ENCODE measurements around the gene NCOA7. TPM values are rescaled to one million over a fixed set of nuclear protein-coding genes. Genes with fewer than 3 reads are reported as not detected.
A peak's percentile ranks its signal among the peaks of the same experiment; 100 is the strongest.
"Not testable (repeated sequence)": the region's sequence is repeated elsewhere in the genome, so short reads cannot be mapped to it uniquely, and the experiment has no call there.

The NCOA7 gene
- total RNA-seq, 1 donor from 2014 or later, result 12.5 TPM

DNA sequence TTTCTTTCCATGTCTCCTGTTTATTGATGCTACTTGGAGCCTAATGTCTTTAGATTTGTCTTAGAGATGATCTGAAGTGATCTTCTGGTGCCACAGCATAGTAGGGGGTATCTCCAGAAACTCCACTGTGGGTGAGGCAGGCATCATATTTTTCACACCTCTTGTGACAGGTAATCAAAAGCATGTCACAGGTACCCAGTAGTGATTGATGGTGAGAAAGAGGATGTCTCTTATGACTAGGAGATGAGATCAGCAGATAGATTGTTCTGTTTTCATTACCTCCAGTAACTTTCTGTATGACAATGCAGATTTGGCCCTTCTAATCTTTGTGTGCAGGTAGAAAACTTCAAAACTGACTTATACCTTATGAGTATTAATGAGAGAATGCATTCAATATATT lies 13.5 kb downstream of the NCOA7 start:
- DNase-seq (ENCODE audit: missing footprints) (no peak), ATAC-seq (no peak)
- intact Hi-C loops (cut with DNase I), result no loop called here

DNA sequence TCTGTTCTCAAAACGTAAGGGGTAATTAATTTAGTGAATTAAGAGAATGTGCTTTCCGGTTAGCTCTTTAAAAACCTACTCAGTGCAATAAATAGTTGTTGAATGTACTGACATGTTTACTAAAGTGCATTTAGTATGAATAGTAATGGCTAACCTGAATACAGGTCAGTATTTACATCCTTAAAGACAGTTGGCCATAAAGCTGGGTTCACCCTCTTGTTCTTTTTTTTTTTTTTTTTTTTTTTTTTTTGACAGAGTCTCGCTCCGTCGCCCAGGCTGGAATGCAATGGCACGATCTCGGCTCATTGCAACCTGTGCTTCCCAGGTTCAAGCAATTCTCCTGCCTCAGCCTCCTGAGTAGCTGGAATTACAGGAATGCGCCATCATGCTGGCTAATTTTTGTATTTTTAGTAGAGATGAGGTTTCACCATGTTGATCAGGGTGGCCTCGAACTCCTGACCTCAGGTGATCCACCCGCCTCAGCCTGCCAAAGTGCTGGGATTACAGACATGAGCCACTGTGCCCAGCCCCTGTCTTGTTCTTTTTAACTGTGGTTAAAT lies 14.2 kb downstream of the NCOA7 start:
- DNase-seq (ENCODE audit: missing footprints); ATAC-seq; intact Hi-C loops (cut with DNase I): not testable (repeated sequence)

DNA sequence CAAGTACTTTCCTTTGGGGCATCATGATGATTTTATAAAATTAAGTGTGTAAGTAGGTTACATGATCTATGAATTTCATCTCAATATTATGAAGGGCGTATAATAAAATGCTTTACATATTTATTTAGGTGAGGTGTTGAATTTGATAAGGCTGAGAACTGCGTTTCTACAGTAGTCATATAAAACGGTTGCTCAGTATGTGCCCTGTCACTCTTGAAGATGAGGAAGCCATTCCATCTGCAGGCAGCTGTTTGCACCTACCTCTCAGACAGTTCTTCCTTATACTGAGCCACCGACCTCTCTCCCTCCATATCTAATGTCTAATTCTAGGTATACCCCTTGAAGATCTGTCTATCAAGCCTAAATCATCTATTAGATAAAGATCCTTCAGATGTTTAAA lies 16.1 kb downstream of the NCOA7 start:
- intact Hi-C loops (cut with DNase I), result no loop called here
- ATAC-seq, result no peak
- DNase-seq (ENCODE audit: missing footprints), result no peak

DNA sequence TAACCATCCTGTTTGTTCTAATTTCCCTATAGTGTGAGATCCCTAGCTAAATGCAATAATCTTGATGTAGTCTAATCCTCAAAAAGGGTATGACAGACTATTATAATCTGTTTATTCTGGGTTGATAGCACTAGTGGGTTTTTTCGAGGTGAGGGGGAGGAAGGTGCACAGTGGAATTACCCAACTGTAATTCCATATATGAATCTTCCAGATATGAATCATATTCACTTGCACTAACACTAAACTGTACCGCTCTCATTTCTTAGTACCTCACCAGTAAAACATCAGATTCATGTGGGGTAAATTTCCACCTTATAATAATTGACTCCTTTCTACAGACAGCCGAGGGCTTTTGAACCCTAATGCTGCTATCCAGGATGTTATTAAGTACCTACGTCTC lies 16.5 kb downstream of the NCOA7 start:
- DNase-seq (ENCODE audit: missing footprints) (no peak), ATAC-seq (no peak)
- intact Hi-C loops (cut with DNase I), result no loop called here

DNA sequence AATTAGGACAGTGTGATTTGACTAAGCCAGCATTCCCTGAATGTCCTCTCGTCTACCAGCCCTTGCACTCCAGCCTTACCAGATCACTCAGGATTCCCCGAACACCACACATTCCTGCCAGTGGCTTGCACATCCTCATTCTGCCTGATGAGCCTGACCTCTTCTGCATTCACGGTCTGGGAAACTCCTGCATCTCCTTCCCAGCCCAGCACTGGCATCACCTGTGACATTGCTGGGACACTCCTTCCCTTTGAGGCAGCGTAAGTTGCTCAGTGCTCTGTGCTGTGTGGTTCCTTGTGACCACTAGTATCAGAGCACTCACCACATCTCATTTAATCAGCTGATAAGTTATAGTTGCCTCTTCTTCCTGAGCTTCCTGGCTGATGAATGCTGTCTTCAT lies 17.3 kb downstream of the NCOA7 start:
- ATAC-seq, result no peak
- intact Hi-C loops (cut with DNase I), result no loop called here
- DNase-seq (ENCODE audit: missing footprints), result no peak

DNA sequence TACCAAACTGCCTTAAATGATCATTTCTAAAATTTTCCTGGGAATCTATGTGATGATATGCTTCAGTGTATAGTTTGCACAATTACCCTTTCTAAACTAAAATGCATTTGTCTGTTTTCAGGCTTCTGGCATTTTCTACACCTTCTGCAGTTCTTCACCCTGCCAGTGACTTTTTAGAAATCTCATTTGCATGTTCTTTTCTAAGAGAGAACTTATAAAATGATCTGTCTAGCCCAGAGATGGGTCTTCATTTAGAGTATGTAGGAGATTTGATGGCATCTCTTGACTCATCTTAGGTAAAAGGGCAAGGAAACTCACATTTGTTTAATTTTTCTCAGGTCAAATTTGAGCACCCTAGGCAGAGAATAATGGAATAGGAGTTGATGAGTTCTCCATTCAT lies 17.8 kb downstream of the NCOA7 start:
- intact Hi-C loops (cut with DNase I), result no loop called here
- no peak for ATAC-seq
- no peak for DNase-seq (ENCODE audit: missing footprints)

DNA sequence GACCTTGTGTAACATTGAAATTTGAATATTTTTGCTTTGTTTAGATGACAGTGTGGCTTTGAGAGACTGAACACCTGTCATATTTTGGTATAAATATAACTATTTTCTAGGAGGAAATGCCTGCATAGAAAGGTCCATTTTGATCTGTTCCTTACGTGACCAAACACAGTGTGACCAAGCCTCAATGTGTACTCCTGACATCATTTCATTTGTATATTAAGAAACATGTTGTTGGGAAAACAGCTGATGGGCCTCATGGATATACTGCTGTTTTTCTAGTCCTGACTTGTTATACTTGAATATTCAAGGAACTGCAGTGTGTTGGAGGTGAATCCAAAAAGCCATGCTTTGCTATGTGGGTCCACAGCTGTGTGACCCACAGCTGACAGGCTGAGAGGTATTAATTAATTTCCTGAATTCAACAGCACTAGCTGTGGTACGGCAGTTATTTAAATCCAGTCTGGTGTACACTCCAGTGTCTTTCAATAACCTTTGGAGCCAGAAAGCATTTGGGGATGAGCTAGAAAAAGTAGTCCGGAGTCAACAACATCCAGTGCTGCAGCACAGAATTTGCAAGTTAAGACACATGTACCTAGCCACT lies 18.9 kb downstream of the NCOA7 start:
- intact Hi-C loops (cut with DNase I), result no loop called here
- ATAC-seq (no peak), DNase-seq (ENCODE audit: missing footprints) (no peak)

DNA sequence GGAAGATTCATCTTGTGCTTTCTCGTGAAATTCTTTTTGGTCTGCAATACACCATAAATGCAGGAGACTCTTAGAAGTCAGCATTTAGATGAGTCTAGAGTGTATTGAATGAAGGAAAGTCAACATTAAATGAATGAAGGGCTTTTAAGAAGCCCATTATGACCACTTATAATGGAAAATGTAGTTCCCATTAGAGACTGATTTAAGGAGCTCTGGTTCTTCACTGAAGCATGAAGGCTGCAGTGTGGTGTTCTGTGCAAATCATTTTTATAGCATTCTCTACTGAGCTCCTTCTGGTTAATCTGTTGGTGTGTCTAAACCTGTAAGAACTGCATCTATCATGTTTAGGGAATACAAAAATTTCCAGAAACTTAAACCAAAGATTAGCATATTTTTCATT lies 19.7 kb downstream of the NCOA7 start:
- intact Hi-C loops (cut with DNase I), result no loop called here
- no peak for DNase-seq (ENCODE audit: missing footprints)
- ATAC-seq, result no peak

DNA sequence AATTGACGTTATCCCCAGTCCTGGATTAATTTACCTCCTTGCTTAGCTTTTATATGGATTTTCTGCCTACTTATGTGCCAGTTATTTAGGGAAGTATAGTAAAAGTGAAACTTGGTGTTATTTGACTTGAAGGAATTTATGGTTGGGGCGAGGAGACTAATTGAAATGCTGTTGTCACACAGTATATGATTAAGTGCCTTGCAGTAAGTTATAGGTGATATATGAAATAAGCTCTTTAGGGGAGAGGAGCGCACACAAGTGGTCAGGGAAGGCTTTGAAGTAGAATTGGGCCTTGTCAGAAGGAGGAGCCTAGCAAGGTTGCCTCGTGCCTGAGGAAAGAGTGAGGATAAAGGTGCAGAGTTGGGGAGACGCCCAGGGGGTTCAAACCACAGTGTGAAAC lies 20.5 kb downstream of the NCOA7 start:
- intact Hi-C loops (cut with DNase I), result no loop called here
- DNase-seq (ENCODE audit: missing footprints), result no peak
- no peak for ATAC-seq

DNA sequence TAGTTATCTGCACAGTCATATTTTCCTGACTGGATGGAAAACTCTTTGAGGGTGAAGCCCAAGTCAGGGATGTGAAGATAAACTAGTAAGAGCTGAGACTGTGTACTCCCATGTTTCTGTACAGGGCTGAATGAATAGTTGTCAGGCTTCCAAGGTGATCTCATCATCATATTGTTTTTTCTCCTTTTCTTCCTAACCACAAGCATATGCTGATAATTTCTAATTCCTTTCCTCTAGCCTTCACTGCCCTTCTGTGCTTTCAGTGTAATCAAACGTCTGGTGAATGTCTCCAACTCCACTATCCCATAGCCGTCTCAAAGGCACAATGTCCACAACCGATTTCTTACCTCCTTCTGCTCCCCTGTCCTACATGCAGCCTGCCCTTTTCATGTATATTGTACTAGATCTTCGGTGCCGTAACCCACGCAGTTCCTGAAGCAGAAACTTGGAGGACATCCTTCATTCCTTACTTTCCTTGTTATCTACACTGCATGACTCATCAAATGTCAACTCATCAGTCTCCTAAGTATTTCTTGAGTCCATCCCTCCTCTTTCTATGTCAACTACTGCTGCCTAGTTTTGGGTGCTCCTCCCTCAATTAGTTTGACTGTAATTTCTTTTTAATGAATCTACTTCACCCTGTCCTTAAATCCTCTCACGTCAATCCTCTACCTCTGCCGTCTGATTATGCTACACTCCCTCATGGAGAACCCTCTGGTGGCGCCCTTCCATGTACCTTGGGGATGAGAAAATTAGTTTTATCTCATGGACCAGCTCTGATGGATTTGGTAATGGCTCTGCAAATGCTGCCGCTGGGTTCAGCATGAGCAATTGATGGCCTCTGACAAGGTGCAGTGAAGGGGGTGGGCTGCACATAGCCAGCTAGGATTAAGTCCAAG lies 21.9 kb downstream of the NCOA7 start:
- intact Hi-C loops (cut with DNase I), result no loop called here
- DNase-seq (ENCODE audit: missing footprints), result no peak
- ATAC-seq, result peak; percentile 82

DNA sequence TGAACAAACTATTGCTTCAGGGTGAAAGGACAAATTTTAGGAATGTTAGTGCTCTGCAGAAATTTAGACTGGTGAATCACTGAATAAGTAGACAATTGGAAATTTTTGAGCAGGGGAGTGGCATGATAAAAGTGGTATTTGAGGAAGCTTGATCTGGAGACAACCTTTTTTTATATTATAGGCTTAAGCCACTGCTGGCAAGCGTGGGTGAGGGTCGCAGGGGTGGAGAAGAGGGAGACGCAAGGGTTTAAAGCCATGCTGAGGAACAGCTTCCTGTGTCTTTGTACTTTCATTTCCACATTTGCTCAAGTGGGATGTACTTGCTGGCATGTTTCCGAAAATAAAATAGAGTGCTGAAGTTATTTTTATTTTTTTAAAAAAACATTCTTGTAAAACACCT lies 23.7 kb downstream of the NCOA7 start:
- intact Hi-C loops (cut with DNase I), result no loop called here
- ATAC-seq (no peak), DNase-seq (ENCODE audit: missing footprints) (no peak)

DNA sequence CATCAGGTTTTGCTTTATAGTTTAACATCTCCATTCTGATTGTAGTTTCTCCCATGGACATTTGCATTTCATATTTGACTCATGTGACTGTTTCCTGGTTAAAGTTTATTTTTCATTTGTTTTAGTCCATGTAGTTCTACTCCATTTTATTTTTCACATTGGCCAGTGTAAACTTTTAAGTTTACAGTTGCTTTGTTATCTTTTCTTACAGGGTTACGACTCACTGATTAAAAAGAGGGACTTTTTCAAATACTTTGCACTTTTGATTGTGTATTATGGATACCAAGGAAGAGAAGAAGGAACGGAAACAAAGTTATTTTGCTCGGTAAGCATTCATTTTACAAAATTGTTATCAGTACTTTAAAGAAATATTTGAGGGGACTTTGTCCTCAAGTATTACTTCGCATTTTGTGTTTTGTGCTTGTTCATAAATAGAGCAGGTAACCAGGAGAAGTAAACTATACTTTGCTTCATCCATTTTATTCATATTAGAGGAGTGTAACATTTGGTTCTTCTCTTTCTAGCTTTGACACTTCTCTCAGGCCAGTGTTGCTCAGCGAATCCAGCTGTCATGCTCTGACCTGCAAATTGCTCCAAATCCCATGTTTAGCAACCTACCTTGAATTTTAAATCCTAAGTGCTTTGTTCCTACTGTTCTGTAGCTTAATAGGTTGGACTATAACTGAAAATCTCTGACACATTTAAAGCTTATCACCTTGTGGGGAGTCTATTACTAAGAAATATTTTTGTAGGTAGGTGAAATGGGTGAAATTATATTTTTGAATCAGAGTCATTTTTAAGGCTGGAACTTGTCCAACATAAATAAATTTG lies 24.5 kb downstream of the NCOA7 start:
- no peak for ATAC-seq
- DNase-seq (ENCODE audit: missing footprints), result no peak
- intact Hi-C loops (cut with DNase I), result no loop called here

DNA sequence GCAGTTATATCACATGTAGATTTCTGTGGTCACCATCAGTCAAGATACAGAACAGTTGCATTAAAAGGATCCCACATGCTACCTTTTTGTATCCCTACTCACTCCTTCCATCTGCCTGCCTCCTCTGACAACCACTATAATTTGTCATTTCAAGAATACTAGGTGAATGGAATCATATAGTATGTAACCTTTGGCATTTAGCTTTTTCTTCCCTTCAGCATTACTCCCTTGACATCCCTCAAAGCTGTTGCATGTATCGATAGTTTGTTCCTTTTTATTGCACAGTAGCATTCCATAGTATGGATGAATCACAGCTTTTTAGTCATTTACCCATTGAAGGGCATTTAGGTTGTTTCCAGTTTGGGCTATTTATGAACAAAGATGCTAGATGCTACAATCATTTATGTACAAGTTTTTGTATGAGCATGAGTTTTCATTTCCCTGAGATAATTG lies 26.1 kb downstream of the NCOA7 start:
- DNase-seq (ENCODE audit: missing footprints), result no peak
- intact Hi-C loops (cut with DNase I), result no loop called here
- no peak for ATAC-seq

DNA sequence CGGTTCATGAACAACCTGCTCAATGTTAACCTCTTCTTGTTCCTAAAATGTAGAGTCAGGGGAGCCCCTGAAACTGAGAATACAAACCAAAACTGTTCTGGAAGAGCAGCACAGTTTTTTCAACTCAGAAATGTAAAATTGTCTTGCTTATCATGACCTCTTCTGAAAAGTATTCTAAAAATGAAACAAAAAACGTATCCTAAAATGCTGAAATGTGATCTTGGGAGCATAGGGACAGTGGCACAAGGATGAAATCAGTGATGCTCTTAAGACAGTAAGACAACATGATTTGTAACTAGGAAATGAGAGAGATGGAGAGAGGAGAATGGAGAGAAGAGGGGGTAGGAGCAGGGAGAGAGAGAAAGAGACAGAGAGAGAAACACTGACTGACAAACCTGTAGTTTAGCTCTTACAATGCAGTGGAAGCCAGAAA lies 27.5 kb downstream of the NCOA7 start:
- DNase-seq (ENCODE audit: missing footprints) (no peak), ATAC-seq (peak; percentile 24)
- intact Hi-C loops (cut with DNase I), result no loop called here

DNA sequence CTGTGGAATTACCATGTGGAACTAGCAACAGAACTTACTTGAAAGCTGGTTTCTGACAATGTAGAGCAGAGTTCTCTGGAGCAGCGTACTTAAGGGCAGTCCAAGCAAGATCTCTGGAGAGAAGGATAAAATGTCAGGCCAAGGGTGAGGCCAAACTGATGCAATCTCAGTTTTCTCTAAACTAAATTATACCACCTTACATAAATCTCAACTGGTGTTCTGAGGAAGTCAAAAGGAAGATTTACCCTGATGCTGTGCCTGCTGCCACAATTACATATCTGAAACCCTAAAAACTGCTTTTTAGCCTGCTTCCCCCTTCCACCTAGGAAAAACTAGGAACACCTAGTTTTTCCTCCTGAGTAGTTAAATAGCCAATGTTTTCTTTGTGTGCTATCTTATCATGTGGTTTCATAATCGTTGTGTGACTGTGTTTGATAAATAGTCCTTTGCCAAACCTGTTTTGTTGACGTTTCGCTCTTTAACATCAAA lies 28.1 kb downstream of the NCOA7 start:
- peak; percentile 91 for ATAC-seq
- intact Hi-C loops (cut with DNase I), result no loop called here
- no peak for DNase-seq (ENCODE audit: missing footprints)

DNA sequence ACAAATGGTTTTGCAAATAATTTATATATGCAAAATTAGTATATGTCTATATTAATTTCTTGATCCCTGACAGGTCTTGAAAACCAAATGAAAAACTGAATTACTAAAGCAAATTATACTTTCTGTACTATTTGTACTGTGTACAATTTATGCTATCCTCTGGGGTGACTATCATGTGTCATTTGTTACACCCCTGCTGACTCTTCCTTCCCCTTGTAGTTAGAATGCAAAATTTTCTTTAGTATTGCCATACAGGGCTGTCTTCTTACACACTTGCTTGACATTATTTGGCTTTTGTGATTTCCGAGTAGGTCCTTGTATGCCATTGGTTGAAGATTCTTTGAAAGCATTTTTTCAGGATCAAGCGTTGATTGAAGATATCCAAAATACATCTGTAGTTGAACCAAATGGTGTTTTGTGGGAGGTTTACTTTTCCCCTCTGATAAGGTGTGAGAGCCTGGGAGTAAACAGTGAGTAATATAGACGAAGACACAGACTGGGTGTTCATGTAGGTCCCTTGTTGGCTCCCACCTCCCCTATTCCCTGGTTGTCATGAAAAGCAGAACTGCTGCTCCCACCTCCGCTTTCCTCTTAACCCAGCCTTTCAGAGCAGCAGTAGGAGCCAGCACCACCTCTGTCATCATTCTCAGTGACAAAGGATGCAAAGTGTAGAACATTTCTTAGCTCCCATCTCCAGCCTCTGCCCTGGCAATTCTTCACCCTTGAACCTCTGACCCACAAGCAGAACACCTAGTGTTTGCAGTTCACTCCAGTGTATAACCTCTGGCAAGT lies 29.0 kb downstream of the NCOA7 start:
- DNase-seq (ENCODE audit: missing footprints), result no peak
- intact Hi-C loops (cut with DNase I), result no loop called here
- ATAC-seq, result no peak

DNA sequence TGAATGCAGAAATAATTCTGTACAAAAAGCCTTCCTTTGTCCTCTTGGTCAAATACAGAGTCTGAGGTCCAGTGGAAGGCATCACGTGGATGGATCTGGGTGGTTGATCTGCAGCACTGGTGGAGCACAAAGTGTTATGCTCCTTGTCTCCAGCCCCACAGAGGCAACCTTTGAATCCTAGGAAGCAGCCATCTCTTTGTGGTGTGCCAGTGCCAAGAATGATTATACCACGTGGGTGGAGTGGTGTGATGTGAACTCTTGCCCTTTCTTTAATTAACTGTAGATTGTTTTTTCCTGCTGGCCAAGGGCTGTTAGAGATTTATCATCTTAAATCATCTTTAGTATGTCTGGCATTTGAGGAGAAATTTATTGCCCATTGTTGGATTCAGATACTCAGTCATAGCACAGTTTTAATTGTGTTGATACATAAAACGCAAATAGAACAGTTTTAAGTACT lies 31.1 kb downstream of the NCOA7 start:
- ATAC-seq (peak; percentile 29), DNase-seq (ENCODE audit: missing footprints) (no peak)
- intact Hi-C loops (cut with DNase I), result no loop called here

DNA sequence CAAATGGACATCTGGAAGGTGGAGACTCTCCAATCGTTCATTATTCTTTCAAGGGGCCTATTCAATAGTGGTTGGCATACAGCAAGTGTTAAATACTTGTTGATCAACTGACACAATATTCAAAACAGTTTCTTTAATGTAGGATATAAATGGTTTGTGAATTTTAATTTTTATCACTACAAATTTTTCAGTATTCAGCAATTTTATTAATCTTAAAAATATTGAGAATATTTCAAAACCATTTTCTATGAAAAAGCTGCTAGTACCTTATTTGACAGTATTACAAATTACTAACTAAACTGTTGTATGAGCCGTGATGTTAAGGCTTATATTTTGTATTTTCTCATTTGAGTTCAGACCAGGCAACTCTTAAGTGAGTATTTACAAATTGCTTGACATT lies 32.4 kb downstream of the NCOA7 start:
- DNase-seq (ENCODE audit: missing footprints), result no peak
- no peak for ATAC-seq
- intact Hi-C loops (cut with DNase I), result no loop called here

Data from Right ventricle myocardium inferior (tissue), 1 donor.